ENCODE measurements around the gene LPA.

DNA sequence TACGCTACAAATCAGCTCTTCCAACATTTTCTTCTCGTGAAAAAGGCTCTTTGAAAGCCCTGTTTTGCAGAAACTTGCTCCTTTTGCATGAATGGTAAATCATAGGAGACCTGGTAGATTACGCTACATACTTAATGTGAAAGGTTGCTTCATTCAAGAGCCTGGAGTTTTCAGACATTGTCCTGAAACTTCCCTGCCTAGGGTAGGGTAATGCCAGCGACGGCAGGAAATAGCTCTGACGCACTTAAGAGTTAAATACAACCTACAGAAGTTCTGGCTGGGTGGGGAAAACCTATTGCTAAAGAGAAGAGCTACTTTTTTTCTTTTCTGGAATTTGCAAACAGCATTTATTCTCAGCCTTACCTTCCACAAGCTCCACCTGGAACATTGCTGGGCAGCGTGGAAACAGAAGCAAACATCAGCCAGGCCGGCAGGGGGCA lies 144.5 kb downstream of the LPA start:
- TF ChIP-seq CTCF (IDR thresholded peaks at IDR 0.05) (peak in 1 of 3 donors; percentile 81), POLR2A (IDR thresholded peaks at IDR 0.05) (no peak), POLR2AphosphoS5 (IDR thresholded peaks at IDR 0.05) (no peak)
